ENCODE data around the gene KCNC2. TPM values are rescaled to one million over a fixed set of nuclear protein-coding genes. Genes with fewer than 3 reads are reported as not detected.

Gene KCNC2
- total and polyA plus RNA-seq, 9 of the 15 experiments (the other 6 are each of a cell fraction or from before 2014, with no cell fraction given), result not detected

- Histone ChIP-seq H3K79me2 (ENCODE audit: control insufficient read depth, insufficient read depth, low read length) (no peaks in the 10 kb centered on the region), H4K20me1 (replicated peaks; ENCODE audit: control insufficient read depth, insufficient read depth, low read length) (no peaks in the 10 kb centered on the region), H3K9me3 (replicated peaks; ENCODE audit: control insufficient read depth, insufficient read depth, low read depth, low read length) (no peaks in the 10 kb centered on the region), H3K27ac (ENCODE audit: extremely low read depth, low read depth, low read length) (no peak overlapping the region), H3K4me2 (ENCODE audit: insufficient read depth, low read length) (no peak overlapping the region), H3K4me1 (replicated peaks in 1 of 2; ENCODE audit: control insufficient read depth in 2 of 2, insufficient read depth in 2 of 2, low read length in 2 of 2) (no peaks in the 10 kb centered on the region), H3K27me3 (ENCODE audit: control insufficient read depth in 2 of 2, insufficient read depth in 2 of 2, low read length in 2 of 2) (no peaks in the 10 kb centered on the region), H3K9ac (ENCODE audit: insufficient read depth in 1 of 2, low read depth in 2 of 2, low read length in 2 of 2) (no peak overlapping the region), H3K36me3 (ENCODE audit: control insufficient read depth, insufficient read depth, low read length) (no peaks in the 10 kb centered on the region), H3K4me3 (no peak overlapping the region), H3K9me1 (ENCODE audit: control insufficient read depth, insufficient read depth, low read length) (no peaks in the 10 kb centered on the region), H2AFZ (ENCODE audit: low read depth, low read length) (no peak overlapping the region)
- DNase-seq (ENCODE audit: extremely low read depth in 1 of 4, low spot score in 3 of 4) (no peak), FAIRE-seq (no peak), ATAC-seq (no peak)
- POLR2A ChIA-PET, result no interaction called here
- CTCF ChIA-PET (ENCODE audit: low intra/inter-chr PET ratio), result no interaction called here
- BruUV-seq (replicated peaks), result no TSS peak
- in situ Hi-C loops (cut with MboI) (no loop called here), intact Hi-C loops (cut with micrococcal nuclease) (no loop called here)
- 0% methylated on average over 2 of the region's 2 CpGs for WGBS (ENCODE audit: insufficient coverage, low coverage, missing lambda C conversion rate)
- TF ChIP-seq CC2D1A (IDR thresholded peaks at IDR 0.05) (no peak), MTA1 (IDR thresholded peaks at IDR 0.05; ENCODE audit: borderline replicate concordance) (no peak), GATAD2A (IDR thresholded peaks at IDR 0.05) (no peak), ZFP1 (CRISPR knock-in tag; IDR thresholded peaks at IDR 0.05) (no peak), ZNF511 (CRISPR knock-in tag; IDR thresholded peaks at IDR 0.05) (no peak), PBX2 (CRISPR knock-in tag; IDR thresholded peaks at IDR 0.05; ENCODE audit: low read depth) (no peak), PBX2 (tag; conservative IDR thresholded peaks at IDR 0.05; ENCODE audit: low read depth) (no peak), ZNF280A (IDR thresholded peaks at IDR 0.05; ENCODE audit: low read depth, partially characterized antibody) (no peak), ARID2 (IDR thresholded peaks at IDR 0.05) (no peak), MBD1 (CRISPR knock-in tag; IDR thresholded peaks at IDR 0.05) (no peak), NCOA1 (IDR thresholded peaks at IDR 0.05; ENCODE audit: low read depth) (no peak), ZC3H4 (CRISPR knock-in tag; IDR thresholded peaks at IDR 0.05; ENCODE audit: borderline replicate concordance) (no peak), ZNF324 (CRISPR knock-in tag; IDR thresholded peaks at IDR 0.05) (no peak), SP1 (CRISPR knock-in tag; IDR thresholded peaks at IDR 0.05) (no peak), KLF13 (tag; IDR thresholded peaks at IDR 0.05; ENCODE audit: borderline replicate concordance, low read depth) (no peak), ASH1L (IDR thresholded peaks at IDR 0.05; ENCODE audit: borderline replicate concordance, low read depth, partially characterized antibody) (no peak)
Observed at GRCh38 chr12:75048767-75049166, 160.9 kb downstream of the KCNC2 start.
